Measurements from ENCODE around the gene C1QL1.

Gene C1QL1

GRCh38 chr17:44992242-44992939, 24.3 kb upstream of the C1QL1 start:
- in situ Hi-C loops (cut with HindIII; ENCODE audit: low sequenced_read_pairs): no loop called here
- no peak overlapping the region for H3K4me3 ChIP-seq (ENCODE audit: low read depth, low read length)
- TF ChIP-seq CTCF (IDR thresholded peaks at IDR 0.05; ENCODE audit: low read depth, low read length, missing control alignments): no peak
- no peak for DNase-seq (ENCODE audit: low read depth)

GRCh38 chr17:44990994-44991393, 22.9 kb upstream of the C1QL1 start:
- in situ Hi-C loops (cut with HindIII; ENCODE audit: low sequenced_read_pairs): no loop called here
- TF ChIP-seq CTCF (IDR thresholded peaks at IDR 0.05; ENCODE audit: low read depth, low read length, missing control alignments): no peak
- DNase-seq (ENCODE audit: low read depth): no peak
- no peak overlapping the region for H3K4me3 ChIP-seq (ENCODE audit: low read depth, low read length)

GRCh38 chr17:44989552-44990138, 21.5 kb upstream of the C1QL1 start:
- no peak overlapping the region for H3K4me3 ChIP-seq (ENCODE audit: low read depth, low read length)
- no peak for DNase-seq (ENCODE audit: low read depth)
- no peak for TF ChIP-seq CTCF (IDR thresholded peaks at IDR 0.05; ENCODE audit: low read depth, low read length, missing control alignments)
- in situ Hi-C loops (cut with HindIII; ENCODE audit: low sequenced_read_pairs): no loop called here

GRCh38 chr17:44988044-44988942, 20.2 kb upstream of the C1QL1 start:
- DNase-seq (ENCODE audit: low read depth): no peak
- in situ Hi-C loops (cut with HindIII; ENCODE audit: low sequenced_read_pairs): no loop called here
- TF ChIP-seq CTCF (IDR thresholded peaks at IDR 0.05; ENCODE audit: low read depth, low read length, missing control alignments): no peak
- H3K4me3 ChIP-seq (ENCODE audit: low read depth, low read length): no peak overlapping the region

- no peak overlapping the region for H3K4me3 ChIP-seq (ENCODE audit: low read depth, low read length)
- no peak for TF ChIP-seq CTCF (IDR thresholded peaks at IDR 0.05; ENCODE audit: low read depth, low read length, missing control alignments)
- no peak for DNase-seq (ENCODE audit: low read depth)
- in situ Hi-C loops (cut with HindIII; ENCODE audit: low sequenced_read_pairs): no loop called here
These were observed 15.5 kb upstream of the C1QL1 start for GRCh38 chr17:44983563-44983962.

- no peak for TF ChIP-seq CTCF (IDR thresholded peaks at IDR 0.05; ENCODE audit: low read depth, low read length, missing control alignments)
- in situ Hi-C loops (cut with HindIII; ENCODE audit: low sequenced_read_pairs): no loop called here
- DNase-seq (ENCODE audit: low read depth): no peak
- H3K4me3 ChIP-seq (ENCODE audit: low read depth, low read length): no peak overlapping the region
These were observed 14.1 kb upstream of the C1QL1 start for GRCh38 chr17:44982113-44982702.

Measured in astrocyte of the cerebellum (primary cell).